H1 (cell line): ENCODE results near the gene MCF2L. TPM values are rescaled to one million over a fixed set of nuclear protein-coding genes. Genes with fewer than 3 reads are reported as not detected.

Experiments
- CTCF ChIA-PET: fragments of 300-600 bp; sonication (Branson Sonifier 250); formaldehyde crosslinking; loops from one replicate; lab custom pipeline; 2021; ENCODE audit not compliant: partially characterized antibody; lab: Charles Lee
- POLR2A ChIA-PET: fragments of 300-600 bp; sonication (Branson Sonifier 250); formaldehyde crosslinking; loops from one replicate; lab custom pipeline; 2021; ENCODE audit warnings: inconsistent platforms; ENCODE audit not compliant: partially characterized antibody; lab: Charles Lee
- DNase-seq, 2 experiments: peaks; one replicate each; pipeline versions ENCODE4 v3.0.0 to v3.0.0-alpha.2; 2010 to 2022; ENCODE audit warnings: low spot score in 2 of 2, low read depth in 1 of 2, mixed read lengths in 1 of 2
- FAIRE-seq: peaks from 2 replicates; lab custom pipeline; 2011; peaks lifted over from hg19 to GRCh38; lab: Jason Lieb, UNC
- H2AFZ ChIP-seq: 2 replicates; pipeline ENCODE4 v1.8.1; 2012; ENCODE audit warnings: low read length, inconsistent platforms
- H2AK5ac ChIP-seq: 2 replicates; pipeline ENCODE4 v1.6.1; 2013; ENCODE audit warnings: low read depth, low read length
- H2BK120ac ChIP-seq: replicated peaks from 2 replicates; pipeline ENCODE3; 2013; ENCODE audit warnings: low read depth, low read length, inconsistent platforms
- H2BK12ac ChIP-seq: 2 replicates; pipeline ENCODE4 v1.6.1; 2013; ENCODE audit warnings: low read depth, low read length
- H2BK15ac ChIP-seq: 2 replicates; pipeline ENCODE4 v1.6.1; 2013; ENCODE audit warnings: low read length
- H2BK20ac ChIP-seq: 2 replicates; pipeline ENCODE4 v1.6.1; 2013; ENCODE audit warnings: low read length
- H2BK5ac ChIP-seq: 2 replicates; pipeline ENCODE4 v1.6.1; 2013; ENCODE audit warnings: low read depth, low read length
- H3K14ac ChIP-seq: 2 replicates; pipeline ENCODE4 v1.6.1; 2013; ENCODE audit warnings: inconsistent platforms; ENCODE audit not compliant: insufficient read length
- H3K18ac ChIP-seq: 2 replicates; pipeline ENCODE4 v1.6.1; 2013; ENCODE audit warnings: low read length; ENCODE audit errors: extremely low read depth
- H3K23ac ChIP-seq: 2 replicates; pipeline ENCODE4 v1.6.1; 2013; ENCODE audit warnings: inconsistent platforms; ENCODE audit not compliant: insufficient read length
- H3K23me2 ChIP-seq: 2 replicates; pipeline ENCODE4 v1.6.1; 2013; ENCODE audit warnings: low read depth, low read length
- H3K27ac ChIP-seq: 2 replicates; pipeline ENCODE4 v1.6.1; 2011; ENCODE audit warnings: low read depth, low read length, inconsistent platforms
- H3K27me3 ChIP-seq, 4 experiments: replicated peaks in 1 of 4; 1 replicate in 1 of 4; 2 replicates in 3 of 4; pipeline versions ENCODE4 v1.6.1 to v1.8.1; 2011 to 2013; ENCODE audit warnings: low read length in 3 of 4, mild to moderate bottlenecking in 3 of 4, inconsistent platforms in 2 of 4, mixed read lengths in 2 of 4, moderate library complexity in 1 of 4; ENCODE audit not compliant: control insufficient read depth in 3 of 4, insufficient read depth in 3 of 4; ENCODE audit errors: extremely low read depth in 1 of 4
- H3K36me3 ChIP-seq, 4 experiments: 2 replicates each; pipeline versions ENCODE4 v1.6.1 to v1.8.1; 2011 to 2013; ENCODE audit warnings: mild to moderate bottlenecking in 4 of 4, low read length in 3 of 4, moderate library complexity in 2 of 4, control low read depth in 1 of 4, inconsistent platforms in 1 of 4; ENCODE audit not compliant: insufficient read depth in 4 of 4, control insufficient read depth in 2 of 4
- H3K4ac ChIP-seq: replicated peaks from 2 replicates; pipeline ENCODE3; 2013; ENCODE audit warnings: low read length, low read depth, mixed read lengths, inconsistent platforms; ENCODE audit not compliant: insufficient read length
- H3K4me1 ChIP-seq, 4 experiments: replicated peaks in 1 of 4; 1 replicate in 1 of 4; 2 replicates in 3 of 4; pipeline versions ENCODE4 v1.6.1 to v1.8.1; 2011 to 2013; ENCODE audit warnings: low read length in 3 of 4, inconsistent platforms in 2 of 4, mixed read lengths in 1 of 4; ENCODE audit not compliant: insufficient read depth in 4 of 4, control insufficient read depth in 3 of 4
- H3K4me2 ChIP-seq, 2 experiments: 2 replicates each; pipeline versions ENCODE4 v1.6.1 to v1.8.1; 2011 to 2013; ENCODE audit warnings: low read depth in 2 of 2, low read length in 2 of 2, control low read depth in 1 of 2, inconsistent platforms in 1 of 2, mild to moderate bottlenecking in 1 of 2; ENCODE audit not compliant: insufficient read depth in 1 of 2
- H3K4me3 ChIP-seq, 4 experiments: fragments of 200-600, 300-600 bp in 1 of 4; sonication (generic), shearing (Covaris generic), sonication (Bioruptor Twin) in 1 of 4; 2 replicates each; pipeline versions ENCODE4 v1.5.1 to v1.8.1; 2011 to 2016; ENCODE audit warnings: low read length in 4 of 4, low read depth in 3 of 4, control low read depth in 2 of 4, inconsistent platforms in 2 of 4, mild to moderate bottlenecking in 2 of 4, mixed read lengths in 1 of 4, moderate library complexity in 1 of 4; ENCODE audit not compliant: insufficient read depth in 2 of 4; ENCODE audit errors: extremely low read depth in 1 of 4
- H3K56ac ChIP-seq: replicated peaks from 2 replicates; pipeline ENCODE3; 2013; ENCODE audit warnings: low read depth, mild to moderate bottlenecking, mixed read lengths, low read length, inconsistent platforms; ENCODE audit not compliant: insufficient read length
- H3K79me1 ChIP-seq: 2 replicates; pipeline ENCODE4 v1.6.1; 2013; ENCODE audit warnings: low read depth, low read length, control low read depth
- H3K79me2 ChIP-seq, 2 experiments: 2 replicates each; pipeline versions ENCODE4 v1.6.1 to v1.8.1; 2012 to 2013; ENCODE audit warnings: low read length in 2 of 2, mild to moderate bottlenecking in 2 of 2, inconsistent platforms in 1 of 2; ENCODE audit not compliant: insufficient read depth in 2 of 2, control insufficient read depth in 1 of 2
- H3K9ac ChIP-seq, 4 experiments: replicated peaks in 1 of 4; 1 replicate in 1 of 4; 2 replicates in 3 of 4; pipeline versions ENCODE4 v1.6.1 to v1.8.1; 2011 to 2013; ENCODE audit warnings: low read depth in 3 of 4, low read length in 3 of 4, control low read depth in 2 of 4, mild to moderate bottlenecking in 2 of 4, moderate library complexity in 2 of 4, inconsistent platforms in 1 of 4; ENCODE audit errors: extremely low read depth in 1 of 4
- H3K9me3 ChIP-seq, 2 experiments: 2 replicates each; pipeline versions ENCODE4 v1.6.1 to v1.8.1; 2012 to 2013; ENCODE audit warnings: mild to moderate bottlenecking in 2 of 2, moderate library complexity in 2 of 2, control low read depth in 1 of 2, inconsistent platforms in 1 of 2, low read depth in 1 of 2, low read length in 1 of 2, mixed read lengths in 1 of 2; ENCODE audit not compliant: insufficient read depth in 2 of 2
- H4K20me1 ChIP-seq, 2 experiments: replicated peaks in 1 of 2; 2 replicates each; pipeline versions ENCODE3 to v1.8.1; 2011 to 2013; ENCODE audit warnings: inconsistent platforms in 2 of 2, low read length in 2 of 2, mild to moderate bottlenecking in 1 of 2; ENCODE audit not compliant: insufficient read depth in 2 of 2, control insufficient read depth in 1 of 2
- H4K5ac ChIP-seq: 2 replicates; pipeline ENCODE4 v1.6.1; 2013; ENCODE audit warnings: low read length, low read depth, mixed read lengths, inconsistent platforms; ENCODE audit not compliant: insufficient read length
- H4K8ac ChIP-seq: 2 replicates; pipeline ENCODE4 v1.8.0; 2013; ENCODE audit warnings: mild to moderate bottlenecking, moderate library complexity, low read length, inconsistent platforms; ENCODE audit not compliant: insufficient read depth; ENCODE audit errors: extremely low read depth
- H4K91ac ChIP-seq: replicated peaks from 2 replicates; pipeline ENCODE3; 2013; ENCODE audit warnings: low read length, mixed read lengths, inconsistent platforms; ENCODE audit not compliant: insufficient read length
- ASH2L ChIP-seq: fragments of 200-600, 300-600 bp; sonication (generic); IDR thresholded peaks from one replicate; pipeline ENCODE4 v1.7.1; 2017; ENCODE audit warnings: low read length
- BACH1 ChIP-seq: IDR thresholded peaks from 2 replicates; pipeline ENCODE4 v1.6.1; 2012; ENCODE audit warnings: low read length, improper control_type of control experiment
- BCL11A ChIP-seq, 2 experiments: IDR thresholded peaks; one replicate each; pipeline ENCODE4 v1.6.1; 2011; ENCODE audit warnings: low read depth in 2 of 2, low read length in 2 of 2, mild to moderate bottlenecking in 2 of 2
- CREB1 ChIP-seq: IDR thresholded peaks from 2 replicates; pipeline ENCODE4 v1.6.1; 2012; ENCODE audit warnings: inconsistent platforms
- EZH2 ChIP-seq: fragments of 200-600 bp; sonication (generic); IDR thresholded peaks from 2 replicates; pipeline ENCODE4 v1.7.1; 2012; ENCODE audit warnings: low read depth, mild to moderate bottlenecking, moderate library complexity, low read length, inconsistent platforms; ENCODE audit not compliant: severe bottlenecking
- FOSL1 ChIP-seq: IDR thresholded peaks from 2 replicates; pipeline ENCODE4 v1.6.1; 2011; ENCODE audit warnings: mild to moderate bottlenecking, low read depth, low read length, moderate library complexity; ENCODE audit not compliant: insufficient read depth
- KDM4A ChIP-seq: IDR thresholded peaks from one replicate; pipeline ENCODE4 v1.7.1; 2012; ENCODE audit warnings: low read depth, mild to moderate bottlenecking, moderate library complexity, low read length, inconsistent platforms; ENCODE audit not compliant: severe bottlenecking
- NANOG ChIP-seq: IDR thresholded peaks from 2 replicates; pipeline ENCODE4 v1.6.1; 2011; ENCODE audit warnings: low read length, low read depth, mild to moderate bottlenecking, inconsistent platforms; ENCODE audit not compliant: insufficient read depth, poor library complexity, severe bottlenecking
- NRF1 ChIP-seq: IDR thresholded peaks from 2 replicates; pipeline ENCODE4 v1.6.1; 2011; ENCODE audit warnings: mild to moderate bottlenecking, low read depth, low read length, improper control_type of control experiment
- POLR2AphosphoS5 ChIP-seq: IDR thresholded peaks from 2 replicates; pipeline ENCODE4 v1.6.1; 2011; ENCODE audit warnings: low read depth, low read length
- POU5F1 ChIP-seq: IDR thresholded peaks from 2 replicates; pipeline ENCODE4 v1.6.1; 2011; ENCODE audit warnings: low read depth, mild to moderate bottlenecking, low read length, moderate library complexity
- TBP ChIP-seq: IDR thresholded peaks from 2 replicates; pipeline ENCODE4 v1.6.1; 2011; ENCODE audit warnings: low read depth, low read length, improper control_type of control experiment
- TCF12 ChIP-seq: IDR thresholded peaks from 2 replicates; pipeline ENCODE4 v1.6.1; 2011; ENCODE audit warnings: low read depth, mild to moderate bottlenecking, low read length
- WGBS, 2 experiments: shearing (Covaris generic) in 1 of 2; methylation state at CpG; one replicate each; pipeline versions ENCODE4 v1.1.6 to v1.1.7; 2013 to 2015; ENCODE audit warnings: low lambda C conversion rate in 2 of 2, mixed read lengths in 2 of 2, inconsistent platforms in 1 of 2, low coverage in 1 of 2, missing lambda C conversion rate in 1 of 2; ENCODE audit not compliant: insufficient replicate concordance in 2 of 2, insufficient coverage in 1 of 2, insufficient read length in 1 of 2; ENCODE audit errors: extremely low coverage in 1 of 2, missing lambda C conversion rate in 1 of 2; 5-methylcytosine and 5-hydroxymethylcytosine counted together
- polyA plus RNA-seq, 7 experiments: library from polyadenylated mRNA; depleted of rRNA in 3 of 7; stranded (reverse) in 5 of 7; unstranded in 2 of 7; fragments of >200 nt in 5 of 7; fragments of 200-250 nt in 2 of 7; gene quantifications; 1 replicate in 5 of 7; 2 replicates in 1 of 7; 4 replicates in 1 of 7; pipeline versions ENCODE4 v1.2.1 to v1.2.3, GENCODE V29; 2011 to 2013; ENCODE audit warnings: missing spikeins in 2 of 7, mixed read lengths in 2 of 7
- total RNA-seq: library from RNA; stranded (reverse); fragmentation: NEBNext Ultra II Directional; extraction: Animal tissue kit (Norgen Biotek cat#: 25700); gene quantifications from 2 replicates; pipeline ENCODE4 v1.2.1, GENCODE V29; 2021
- TF ChIP-seq, protein P1 (sequence below): IDR thresholded peaks from 2 replicates; pipeline ENCODE4 v1.6.1; 2012; ENCODE audit warnings: low read length, inconsistent platforms

The MCF2L gene
- total and polyA plus RNA-seq, 2 of the 8 experiments (the other 6 are each of a cell fraction or from before 2014, with no cell fraction given): 10.1 to 24.4 TPM

DNA sequence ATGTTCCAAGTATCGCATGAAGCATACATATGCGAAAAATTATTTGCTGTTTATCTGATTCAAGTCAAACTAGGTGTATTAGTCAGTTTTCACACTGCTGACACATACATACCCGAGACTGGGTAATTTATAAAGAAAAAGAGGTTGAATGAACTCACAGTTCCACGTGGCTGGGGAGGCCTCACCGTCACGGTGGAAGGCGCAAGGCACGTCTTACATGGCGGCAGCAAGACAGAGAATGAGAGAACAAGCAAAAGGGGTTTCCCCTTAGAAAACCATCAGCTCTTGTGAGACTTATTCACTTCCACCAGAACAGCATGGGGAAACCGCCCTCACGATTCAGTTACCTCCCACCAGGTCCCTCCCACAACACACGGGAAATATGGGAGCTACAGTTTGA, 176.5 kb downstream of the MCF2L start:
- FAIRE-seq: no peak
- CTCF ChIA-PET: interaction anchor here (2.7 to 2.9 kb wide), 2 partner anchors 14 to 60 kb away, joined by 7 to 9 read pairs; no protein-coding TSS in a partner anchor
- no peak for TF ChIP-seq BACH1
- TF ChIP-seq CREB1: no peak
- no peak for TF ChIP-seq BCL11A (IDR thresholded peaks at IDR 0.05; ENCODE audit: low read depth in 2 of 2, low read length in 2 of 2)
- no peak for TF ChIP-seq TBP
- TF ChIP-seq, protein P1, sequence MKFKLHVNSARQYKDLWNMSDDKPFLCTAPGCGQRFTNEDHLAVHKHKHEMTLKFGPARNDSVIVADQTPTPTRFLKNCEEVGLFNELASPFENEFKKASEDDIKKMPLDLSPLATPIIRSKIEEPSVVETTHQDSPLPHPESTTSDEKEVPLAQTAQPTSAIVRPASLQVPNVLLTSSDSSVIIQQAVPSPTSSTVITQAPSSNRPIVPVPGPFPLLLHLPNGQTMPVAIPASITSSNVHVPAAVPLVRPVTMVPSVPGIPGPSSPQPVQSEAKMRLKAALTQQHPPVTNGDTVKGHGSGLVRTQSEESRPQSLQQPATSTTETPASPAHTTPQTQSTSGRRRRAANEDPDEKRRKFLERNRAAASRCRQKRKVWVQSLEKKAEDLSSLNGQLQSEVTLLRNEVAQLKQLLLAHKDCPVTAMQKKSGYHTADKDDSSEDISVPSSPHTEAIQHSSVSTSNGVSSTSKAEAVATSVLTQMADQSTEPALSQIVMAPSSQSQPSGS: no peak
- no peak for TF ChIP-seq TCF12
- no peak for TF ChIP-seq NRF1
- no peak for TF ChIP-seq POLR2AphosphoS5
- TF ChIP-seq POU5F1: no peak
- no peak for TF ChIP-seq KDM4A
- TF ChIP-seq ASH2L: no peak
- TF ChIP-seq EZH2: no peak
- TF ChIP-seq NANOG: no peak
- TF ChIP-seq FOSL1: no peak

More for the DNA sequence above, 176.5 kb downstream of the MCF2L start:
- no peak overlapping the region for H2AFZ ChIP-seq
- H3K4me3 ChIP-seq: no peak overlapping the region
- DNase-seq: no peak
- no peak overlapping the region for H3K23ac ChIP-seq
- no peak overlapping the region for H2BK12ac ChIP-seq
- H3K18ac ChIP-seq: no peak overlapping the region
- no peaks in the 10 kb centered on the region; a peak in 1 of 7 replicates for H3K4me1 ChIP-seq
- H3K14ac ChIP-seq: no peak overlapping the region
- no peak overlapping the region for H3K56ac ChIP-seq
- H4K8ac ChIP-seq: no peak overlapping the region
- H2BK15ac ChIP-seq: no peak overlapping the region
- no peak overlapping the region for H2BK120ac ChIP-seq
- H2AK5ac ChIP-seq: no peak overlapping the region
- H4K5ac ChIP-seq: no peak overlapping the region
- no peaks in the 10 kb centered on the region for H3K23me2 ChIP-seq
- WGBS, 2 experiments: 90% methylated on average over 12 of the region's 12 CpGs; no CpG with 5 or more reads in 1 of the 2 experiments
- no peak overlapping the region for H3K4me2 ChIP-seq
- no peaks in the 10 kb centered on the region for H3K79me2 ChIP-seq
- H3K27me3 ChIP-seq: no peaks in the 10 kb centered on the region; a peak in 1 of 7 replicates
- H4K20me1 ChIP-seq: no peaks in the 10 kb centered on the region
- no peak overlapping the region for H3K4ac ChIP-seq
- no peaks in the 10 kb centered on the region for H3K9me3 ChIP-seq
- no peak overlapping the region for H3K9ac ChIP-seq
- POLR2A ChIA-PET: no interaction called here
- H2BK5ac ChIP-seq: no peak overlapping the region
- H3K27ac ChIP-seq: no peak overlapping the region
- H3K79me1 ChIP-seq: no peaks in the 10 kb centered on the region
- H3K36me3 ChIP-seq: no peaks in the 10 kb centered on the region
- H2BK20ac ChIP-seq: no peak overlapping the region
- H4K91ac ChIP-seq: no peak overlapping the region
